Progenitor cell of endocrine pancreas (in vitro differentiated cells): ENCODE data around the gene HECTD4. TPM values are rescaled to one million over a fixed set of nuclear protein-coding genes. Genes with fewer than 3 reads are reported as not detected.
A peak's percentile ranks its signal among the peaks of the same experiment; 100 is the strongest.

ENCODE experiments used
- DNase-seq: peaks from one replicate; pipeline ENCODE4 v3.0.0; 2021; ENCODE audit warnings: low spot score; ENCODE audit not compliant: unreplicated experiment
- H3K27ac Mint-ChIP-seq: 2 replicates; pipeline ENCODE4 v1.8.0; 2021; ENCODE audit warnings: mild to moderate bottlenecking, moderate library complexity, mixed read lengths
- H3K27me3 Mint-ChIP-seq: 2 replicates; pipeline ENCODE4 v1.8.0; 2021; ENCODE audit warnings: mixed read lengths
- H3K36me3 Mint-ChIP-seq: 2 replicates; pipeline ENCODE4 v1.8.0; 2022; ENCODE audit warnings: mixed read lengths; ENCODE audit not compliant: insufficient read depth
- H3K4me1 Mint-ChIP-seq: 2 replicates; pipeline ENCODE4 v1.8.0; 2021; ENCODE audit warnings: low read depth, mixed read lengths
- H3K4me3 Mint-ChIP-seq: 2 replicates; pipeline ENCODE4 v1.8.0; 2021; ENCODE audit warnings: low read depth, mild to moderate bottlenecking, moderate library complexity, mixed read lengths
- H3K9me3 Mint-ChIP-seq: 2 replicates; pipeline ENCODE4 v1.8.0; 2021; ENCODE audit warnings: low read depth, mixed read lengths
- total RNA-seq: library from RNA; stranded (reverse); gene quantifications from 2 replicates; pipeline ENCODE4 v1.2.1, GENCODE V29; 2021
- TF ChIP-seq, protein P1 (sequence below): fragments of 200-600 bp; sonication (generic); IDR thresholded peaks from one replicate; pipeline ENCODE4 v1.5.0; 2021; ENCODE audit warnings: antibody characterized with exemption, mild to moderate bottlenecking; ENCODE audit not compliant: unreplicated experiment

The HECTD4 gene
- total RNA-seq, 1 donor from 2014 or later = 86.7 TPM

DNA sequence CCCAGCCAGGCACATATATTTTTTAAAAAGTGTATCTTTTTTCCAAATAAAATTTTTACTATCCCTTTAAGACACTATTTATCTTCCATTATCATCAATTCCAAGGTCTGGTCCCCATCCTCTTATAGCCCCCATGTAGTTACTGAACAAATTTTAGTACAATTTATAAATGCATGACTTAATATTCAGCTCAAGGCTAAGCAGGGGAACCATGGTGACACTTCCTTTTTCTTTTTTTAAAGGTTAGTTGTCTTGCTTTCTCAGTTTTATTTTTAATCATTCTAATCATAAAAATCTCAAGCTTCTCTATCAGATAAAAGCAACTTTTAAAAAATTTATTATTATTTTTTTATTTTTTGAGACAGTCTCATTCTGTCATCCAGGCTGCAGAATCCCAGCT lies 164.6 kb downstream of the HECTD4 start:
- DNase-seq = no peak
- Mint-ChIP-seq H3K36me3 (peaks cover 12% of the 10 kb centered on the region), H3K9me3 (no peaks in the 10 kb centered on the region), H3K27ac (no peak overlapping the region), H3K4me3 (no peak overlapping the region), H3K27me3 (no peaks in the 10 kb centered on the region), H3K4me1 (no peaks in the 10 kb centered on the region)
- TF ChIP-seq, protein P1, sequence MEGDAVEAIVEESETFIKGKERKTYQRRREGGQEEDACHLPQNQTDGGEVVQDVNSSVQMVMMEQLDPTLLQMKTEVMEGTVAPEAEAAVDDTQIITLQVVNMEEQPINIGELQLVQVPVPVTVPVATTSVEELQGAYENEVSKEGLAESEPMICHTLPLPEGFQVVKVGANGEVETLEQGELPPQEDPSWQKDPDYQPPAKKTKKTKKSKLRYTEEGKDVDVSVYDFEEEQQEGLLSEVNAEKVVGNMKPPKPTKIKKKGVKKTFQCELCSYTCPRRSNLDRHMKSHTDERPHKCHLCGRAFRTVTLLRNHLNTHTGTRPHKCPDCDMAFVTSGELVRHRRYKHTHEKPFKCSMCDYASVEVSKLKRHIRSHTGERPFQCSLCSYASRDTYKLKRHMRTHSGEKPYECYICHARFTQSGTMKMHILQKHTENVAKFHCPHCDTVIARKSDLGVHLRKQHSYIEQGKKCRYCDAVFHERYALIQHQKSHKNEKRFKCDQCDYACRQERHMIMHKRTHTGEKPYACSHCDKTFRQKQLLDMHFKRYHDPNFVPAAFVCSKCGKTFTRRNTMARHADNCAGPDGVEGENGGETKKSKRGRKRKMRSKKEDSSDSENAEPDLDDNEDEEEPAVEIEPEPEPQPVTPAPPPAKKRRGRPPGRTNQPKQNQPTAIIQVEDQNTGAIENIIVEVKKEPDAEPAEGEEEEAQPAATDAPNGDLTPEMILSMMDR = no peak

DNA sequence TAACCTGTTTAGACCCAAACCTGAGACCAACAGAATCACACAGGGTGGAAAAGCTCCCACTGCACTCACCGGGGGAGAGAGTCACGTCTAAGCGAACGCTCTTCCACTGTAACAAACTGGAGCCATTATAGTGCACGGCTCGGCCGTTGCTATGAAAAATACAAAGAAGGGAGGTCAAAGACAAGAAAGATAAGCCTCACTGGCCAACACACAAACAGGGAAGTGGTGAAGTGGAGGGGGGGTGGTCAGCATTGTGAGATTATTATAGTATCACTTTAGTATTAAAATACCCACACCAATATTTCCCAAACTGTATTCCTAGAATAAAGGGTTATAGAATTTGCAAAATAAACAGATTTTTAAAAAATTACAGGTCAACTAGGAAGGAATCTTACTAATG lies 166.0 kb downstream of the HECTD4 start:
- no peak overlapping the region for H3K4me3 Mint-ChIP-seq
- TF ChIP-seq, protein P1 = no peak
- no peaks in the 10 kb centered on the region for H3K9me3 Mint-ChIP-seq
- no peaks in the 10 kb centered on the region for H3K4me1 Mint-ChIP-seq
- no peaks in the 10 kb centered on the region for H3K27me3 Mint-ChIP-seq
- H3K36me3 Mint-ChIP-seq = peaks cover 16% of the 10 kb centered on the region
- DNase-seq = no peak
- H3K27ac Mint-ChIP-seq = peak overlapping the region; percentile 47

DNA sequence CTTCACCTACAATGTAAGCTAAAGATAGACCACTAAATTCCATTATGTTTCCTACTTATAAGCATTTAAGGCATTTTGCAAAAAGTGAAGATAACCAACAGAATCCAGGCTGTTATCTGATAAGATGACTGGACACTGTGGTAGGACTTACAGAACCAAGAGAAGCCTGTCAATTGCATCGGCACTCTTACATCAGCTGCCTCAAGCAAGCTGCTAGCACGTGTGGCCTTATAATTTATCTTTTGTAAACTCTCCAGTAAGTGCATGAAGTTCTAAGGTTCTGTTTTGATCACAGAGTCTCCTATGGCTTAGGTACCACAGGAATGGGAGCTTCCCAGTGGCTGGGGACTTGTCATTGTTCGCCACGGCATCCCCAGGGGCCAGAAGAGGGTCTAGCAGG lies 168.2 kb downstream of the HECTD4 start:
- no peak overlapping the region for H3K4me3 Mint-ChIP-seq
- H3K27ac Mint-ChIP-seq = no peak overlapping the region
- no peaks in the 10 kb centered on the region for H3K27me3 Mint-ChIP-seq
- no peaks in the 10 kb centered on the region for H3K9me3 Mint-ChIP-seq
- TF ChIP-seq, protein P1 = no peak
- H3K4me1 Mint-ChIP-seq = no peaks in the 10 kb centered on the region
- DNase-seq = no peak
- H3K36me3 Mint-ChIP-seq = peaks cover 22% of the 10 kb centered on the region

DNA sequence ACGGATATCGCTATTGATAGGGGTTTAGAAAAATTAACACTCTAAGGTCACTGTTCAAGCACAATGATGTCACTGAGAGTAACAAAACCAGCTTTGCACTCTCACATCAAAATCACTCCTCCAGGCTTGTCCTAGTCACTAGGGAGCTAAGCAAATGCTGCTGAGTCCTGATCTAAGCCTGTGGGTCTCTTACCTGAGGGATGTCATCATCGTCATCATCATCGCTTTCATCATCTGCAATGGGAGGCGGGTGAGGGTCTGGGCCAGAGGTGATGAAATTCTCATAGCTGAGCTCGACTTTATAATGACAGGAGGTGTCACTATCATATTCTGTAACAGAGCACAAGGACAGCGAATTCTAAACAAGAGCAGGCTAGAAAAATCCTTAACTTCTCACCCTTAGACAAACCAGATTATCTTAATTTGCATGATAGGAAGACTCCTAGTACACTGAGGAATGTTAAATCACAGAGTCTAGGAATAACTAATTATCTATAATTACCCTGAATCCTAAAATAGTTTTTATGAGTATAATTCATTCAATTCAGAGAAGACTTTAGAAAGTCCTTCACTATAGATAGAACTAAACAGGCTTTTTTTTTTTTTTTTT lies 173.8 kb downstream of the HECTD4 start:
- H3K4me1 Mint-ChIP-seq = no peaks in the 10 kb centered on the region
- H3K9me3 Mint-ChIP-seq = no peaks in the 10 kb centered on the region
- no peak overlapping the region for H3K4me3 Mint-ChIP-seq
- H3K36me3 Mint-ChIP-seq = peaks cover 17% of the 10 kb centered on the region
- DNase-seq = no peak
- no peaks in the 10 kb centered on the region for H3K27me3 Mint-ChIP-seq
- TF ChIP-seq, protein P1 = no peak
- peak overlapping the region; percentile 60 for H3K27ac Mint-ChIP-seq

DNA sequence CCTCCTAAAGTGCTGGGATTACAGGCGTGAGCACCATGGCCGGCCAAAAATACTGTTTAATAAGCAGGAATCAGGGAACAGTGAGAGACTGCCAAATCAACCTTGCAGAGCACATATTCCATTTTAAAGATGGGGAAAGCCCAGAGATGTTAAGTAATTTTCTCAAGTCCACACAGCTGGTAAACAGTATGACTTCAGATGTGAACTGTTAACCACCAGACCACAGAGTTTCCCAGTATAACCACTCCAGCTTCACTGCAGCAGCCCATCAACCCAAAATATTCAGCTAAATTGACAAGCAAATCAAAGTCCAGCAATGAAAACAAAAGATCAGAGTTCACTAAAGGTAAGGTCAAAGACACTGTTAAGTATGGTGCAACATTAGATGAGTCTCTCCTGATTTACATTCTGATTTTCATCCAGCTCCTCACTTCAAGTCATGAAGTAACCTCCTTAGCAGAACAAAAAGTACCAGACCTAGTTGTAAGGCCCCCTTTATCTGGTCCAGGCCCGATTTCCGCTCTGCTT lies 174.8 kb downstream of the HECTD4 start:
- Mint-ChIP-seq H3K27ac (no peak overlapping the region), H3K27me3 (no peaks in the 10 kb centered on the region), H3K4me1 (no peaks in the 10 kb centered on the region), H3K4me3 (no peak overlapping the region), H3K9me3 (no peaks in the 10 kb centered on the region), H3K36me3 (peaks cover 20% of the 10 kb centered on the region)
- no peak for DNase-seq
- TF ChIP-seq, protein P1 = no peak
